ENCODE results near the gene LHX3.

Gene LHX3

GRCh38 chr9:136160381-136160841 is 44.5 kb downstream of the LHX3 start:
- H3K4me3 ChIP-seq (ENCODE audit: control insufficient read depth, low read depth, low read length) = no peak overlapping the region
- DNase-seq (ENCODE audit: low read depth) = no peak
- TF ChIP-seq CTCF (conservative IDR thresholded peaks at IDR 0.05; ENCODE audit: control insufficient read depth, insufficient read depth, low read depth, low read length) = no peak

DNA sequence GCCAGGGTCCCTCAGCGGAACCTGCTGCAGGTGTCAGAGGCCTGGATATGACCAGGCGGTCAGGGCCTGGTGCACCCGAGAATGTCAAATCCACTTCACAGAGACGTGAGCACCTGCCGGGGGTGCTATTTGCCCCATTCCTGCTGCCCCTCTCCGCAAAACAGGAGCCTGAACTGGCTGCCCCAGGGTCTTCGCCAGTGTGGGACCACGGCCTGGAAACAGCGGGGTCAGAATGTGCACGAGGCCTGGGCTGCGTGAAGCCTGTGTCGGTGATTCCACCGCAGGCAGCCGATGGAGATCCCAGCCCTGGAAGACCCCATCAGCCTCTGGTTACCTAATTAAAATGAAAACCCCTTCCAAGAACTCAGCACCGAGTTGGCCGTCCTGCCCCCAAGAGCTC is 45.1 kb downstream of the LHX3 start:
- TF ChIP-seq CTCF (conservative IDR thresholded peaks at IDR 0.05; ENCODE audit: control insufficient read depth, insufficient read depth, low read depth, low read length) = no peak
- no peak overlapping the region for H3K4me3 ChIP-seq (ENCODE audit: control insufficient read depth, low read depth, low read length)
- DNase-seq (ENCODE audit: low read depth) = no peak

DNA sequence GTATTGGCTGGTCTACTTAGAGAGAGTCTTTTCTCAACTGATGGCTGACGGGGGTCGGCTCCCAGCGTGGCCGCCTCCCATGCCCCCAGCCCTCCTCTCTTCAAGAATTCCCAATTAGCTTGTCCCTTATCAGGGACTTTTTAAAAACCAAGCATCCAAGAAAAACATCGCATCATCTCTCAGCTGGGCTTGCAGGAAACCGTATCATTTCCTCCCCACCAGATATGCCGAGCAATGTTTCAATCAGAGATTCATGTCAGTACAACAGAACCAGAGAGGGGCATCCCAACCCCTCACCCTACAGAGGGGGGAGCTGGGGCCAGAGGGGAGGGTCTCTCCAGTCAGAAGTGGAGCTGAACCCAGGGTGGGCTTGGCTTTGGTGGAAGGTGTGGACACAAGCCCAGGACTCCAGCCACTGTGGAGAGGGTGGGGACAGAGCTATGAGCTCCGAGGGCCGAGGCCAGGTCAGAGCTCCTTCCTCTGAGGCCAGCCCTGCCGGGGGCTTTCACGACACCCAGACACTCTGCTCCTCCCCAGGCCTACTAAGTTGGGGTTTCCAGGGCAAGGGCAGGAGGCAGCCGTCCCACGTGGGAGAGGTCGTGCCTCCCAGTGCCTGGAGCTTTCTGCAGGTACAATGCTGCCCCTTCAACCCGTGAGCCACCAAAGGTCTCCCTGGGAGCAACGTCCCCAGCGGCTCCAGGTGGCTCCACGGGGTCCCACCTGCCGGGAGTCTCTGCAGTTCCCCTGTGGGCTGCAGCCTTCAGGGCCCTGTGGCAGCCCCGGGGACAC is 47.3 kb downstream of the LHX3 start:
- no peak overlapping the region for H3K4me3 ChIP-seq (ENCODE audit: control insufficient read depth, low read depth, low read length)
- no peak for DNase-seq (ENCODE audit: low read depth)
- TF ChIP-seq CTCF (conservative IDR thresholded peaks at IDR 0.05; ENCODE audit: control insufficient read depth, insufficient read depth, low read depth, low read length) = no peak

DNA sequence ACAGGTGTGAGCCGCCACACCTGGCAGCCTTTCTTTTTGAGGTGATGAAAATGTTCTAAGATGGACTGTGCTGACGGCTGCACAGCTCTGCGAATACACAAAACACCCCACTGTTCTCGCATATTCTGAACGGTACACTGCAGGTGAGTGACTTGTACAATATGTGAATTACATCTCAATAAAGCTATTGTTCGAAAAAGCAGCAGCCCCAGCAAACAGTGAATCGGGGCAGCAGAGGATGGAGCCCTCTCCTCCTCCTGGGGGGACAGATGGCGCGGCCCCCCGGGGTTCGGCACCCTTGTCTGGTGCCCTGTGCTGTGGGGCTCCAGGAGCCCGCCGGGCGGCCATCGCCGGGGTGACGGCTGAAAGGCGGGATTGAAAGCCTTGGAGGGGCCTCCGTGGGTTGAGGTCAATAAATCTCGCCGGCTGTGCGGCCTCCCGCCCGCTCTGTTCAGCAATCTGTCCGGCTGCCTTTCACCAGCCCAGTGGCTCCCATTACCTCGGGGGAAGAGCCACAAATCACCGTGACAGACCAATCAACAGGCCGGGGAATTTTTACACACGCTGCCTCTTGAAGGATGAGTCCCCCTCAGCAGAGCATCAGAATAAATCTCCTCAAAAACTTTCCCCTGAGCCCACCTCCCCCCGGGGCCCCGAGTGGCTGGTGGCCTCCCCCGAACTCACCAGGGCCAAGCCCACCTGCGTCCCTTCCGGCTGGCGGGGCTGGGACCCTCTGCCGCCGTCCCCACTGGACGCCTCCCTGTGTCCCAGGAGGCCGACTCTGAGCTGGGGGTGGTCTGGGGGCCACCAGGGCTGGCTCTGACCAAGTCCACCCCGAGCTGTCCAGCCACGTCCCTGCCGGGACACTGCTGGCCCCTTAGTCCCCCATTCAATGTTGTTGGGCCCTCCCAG is 48.5 kb downstream of the LHX3 start:
- TF ChIP-seq CTCF (conservative IDR thresholded peaks at IDR 0.05; ENCODE audit: control insufficient read depth, insufficient read depth, low read depth, low read length) = no peak
- no peak overlapping the region for H3K4me3 ChIP-seq (ENCODE audit: control insufficient read depth, low read depth, low read length)
- DNase-seq (ENCODE audit: low read depth) = no peak

DNA sequence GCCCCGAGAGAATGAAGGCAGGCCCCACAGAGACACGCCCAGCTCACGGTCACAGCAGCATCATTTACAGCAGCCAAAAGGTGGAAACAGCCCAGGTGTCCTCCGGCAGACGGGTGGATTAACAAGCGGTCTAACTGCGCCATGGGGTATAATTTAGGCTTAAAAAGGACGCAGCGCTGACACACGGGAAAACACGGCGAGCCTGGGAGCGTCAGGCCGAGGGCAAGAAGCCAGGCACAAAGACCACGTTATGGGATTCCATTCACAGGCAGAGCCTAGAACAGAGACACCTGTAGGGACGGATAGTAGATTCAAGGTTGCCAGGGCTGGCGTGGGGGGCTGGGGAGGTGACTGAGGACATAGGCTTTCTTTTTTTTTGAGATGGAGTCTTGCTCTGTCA is 49.4 kb downstream of the LHX3 start:
- DNase-seq (ENCODE audit: low read depth) = no peak
- TF ChIP-seq CTCF (conservative IDR thresholded peaks at IDR 0.05; ENCODE audit: control insufficient read depth, insufficient read depth, low read depth, low read length) = no peak
- H3K4me3 ChIP-seq (ENCODE audit: control insufficient read depth, low read depth, low read length) = no peak overlapping the region

DNA sequence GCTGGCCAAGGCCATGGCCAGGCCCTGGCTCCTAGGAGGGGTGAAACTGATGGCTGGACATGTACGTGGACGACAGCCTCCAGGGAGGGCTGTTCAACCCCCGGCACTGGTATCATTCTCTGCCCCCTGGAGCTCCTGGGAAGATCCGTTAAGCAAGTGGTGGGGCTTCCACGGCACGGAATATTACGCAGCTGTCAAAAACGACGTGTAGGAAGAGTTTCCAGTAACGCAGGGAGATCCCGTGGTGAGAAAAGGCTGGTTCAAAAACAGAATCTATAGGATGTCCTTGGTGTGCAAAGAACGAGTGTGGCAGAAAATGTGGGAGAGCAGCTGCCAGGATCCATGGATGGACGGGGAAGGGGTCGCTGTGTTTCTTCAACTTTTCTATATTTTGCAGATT is 50.0 kb downstream of the LHX3 start:
- no peak for TF ChIP-seq CTCF (conservative IDR thresholded peaks at IDR 0.05; ENCODE audit: control insufficient read depth, insufficient read depth, low read depth, low read length)
- no peak for DNase-seq (ENCODE audit: low read depth)
- H3K4me3 ChIP-seq (ENCODE audit: control insufficient read depth, low read depth, low read length) = no peak overlapping the region

All from fibroblast of mammary gland (primary cell).